GM10266 (cell line): ENCODE data around the gene SCYL1.
A peak's percentile ranks its signal among the peaks of the same experiment; 100 is the strongest.

ENCODE experiments used
- DNase-seq: peaks from one replicate; pipeline ENCODE4 v3.0.0; 2012; ENCODE audit errors: extremely low spot score
- TF ChIP-seq, protein P1 (sequence below): IDR thresholded peaks from 2 replicates; pipeline ENCODE4 v1.5.1; 2012; ENCODE audit warnings: mild to moderate bottlenecking, low read depth; ENCODE audit not compliant: control insufficient read depth, insufficient read depth; ENCODE audit errors: missing control alignments

Gene SCYL1

GRCh38 chr11:65485920-65486219 is 39.0 kb upstream of the SCYL1 start:
- no peak for DNase-seq
- TF ChIP-seq, protein P1, sequence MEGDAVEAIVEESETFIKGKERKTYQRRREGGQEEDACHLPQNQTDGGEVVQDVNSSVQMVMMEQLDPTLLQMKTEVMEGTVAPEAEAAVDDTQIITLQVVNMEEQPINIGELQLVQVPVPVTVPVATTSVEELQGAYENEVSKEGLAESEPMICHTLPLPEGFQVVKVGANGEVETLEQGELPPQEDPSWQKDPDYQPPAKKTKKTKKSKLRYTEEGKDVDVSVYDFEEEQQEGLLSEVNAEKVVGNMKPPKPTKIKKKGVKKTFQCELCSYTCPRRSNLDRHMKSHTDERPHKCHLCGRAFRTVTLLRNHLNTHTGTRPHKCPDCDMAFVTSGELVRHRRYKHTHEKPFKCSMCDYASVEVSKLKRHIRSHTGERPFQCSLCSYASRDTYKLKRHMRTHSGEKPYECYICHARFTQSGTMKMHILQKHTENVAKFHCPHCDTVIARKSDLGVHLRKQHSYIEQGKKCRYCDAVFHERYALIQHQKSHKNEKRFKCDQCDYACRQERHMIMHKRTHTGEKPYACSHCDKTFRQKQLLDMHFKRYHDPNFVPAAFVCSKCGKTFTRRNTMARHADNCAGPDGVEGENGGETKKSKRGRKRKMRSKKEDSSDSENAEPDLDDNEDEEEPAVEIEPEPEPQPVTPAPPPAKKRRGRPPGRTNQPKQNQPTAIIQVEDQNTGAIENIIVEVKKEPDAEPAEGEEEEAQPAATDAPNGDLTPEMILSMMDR, result no peak

GRCh38 chr11:65486570-65487466 is 38.1 kb upstream of the SCYL1 start:
- no peak for DNase-seq
- TF ChIP-seq, protein P1, result no peak

DNA sequence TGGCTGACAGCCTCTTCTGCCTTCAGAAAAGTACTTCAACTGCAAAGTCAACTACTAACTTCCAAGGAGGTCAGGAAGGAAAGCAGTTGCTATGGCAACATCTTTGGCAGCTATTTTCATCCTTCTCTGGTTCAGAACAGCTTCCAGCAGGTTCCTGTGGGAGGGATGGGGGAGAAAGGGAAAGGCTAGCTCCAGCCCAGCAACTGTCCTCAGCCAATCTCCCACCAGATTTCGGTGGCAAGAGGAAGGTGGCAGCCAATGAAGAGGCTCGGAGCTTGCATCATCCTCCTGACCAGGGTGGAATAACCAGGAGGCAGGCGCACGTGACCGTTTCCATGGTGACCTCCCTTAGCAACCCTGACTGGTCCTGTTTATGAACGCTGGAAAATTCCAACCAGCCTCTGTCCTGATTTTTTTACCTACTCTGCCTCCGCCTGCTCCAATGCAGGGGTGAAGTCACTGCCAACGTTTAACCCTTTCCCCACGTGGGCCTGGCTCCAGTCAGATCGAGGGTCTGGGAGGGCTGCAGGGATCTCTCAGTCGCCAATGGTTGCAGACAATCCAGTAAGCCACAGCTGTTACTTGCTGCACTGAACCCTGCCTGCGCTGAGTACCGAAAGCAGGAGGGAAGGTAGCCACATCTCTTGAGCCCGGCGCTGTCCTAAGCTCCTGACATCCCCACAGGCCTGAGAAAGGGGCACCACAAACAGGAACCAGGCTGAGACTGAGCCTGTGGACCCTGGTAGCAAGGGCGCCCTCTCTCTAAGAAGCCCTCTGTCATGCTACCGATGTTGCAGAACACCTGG is 37.2 kb upstream of the SCYL1 start:
- DNase-seq, result peak; percentile 87
- TF ChIP-seq, protein P1, result no peak

DNA sequence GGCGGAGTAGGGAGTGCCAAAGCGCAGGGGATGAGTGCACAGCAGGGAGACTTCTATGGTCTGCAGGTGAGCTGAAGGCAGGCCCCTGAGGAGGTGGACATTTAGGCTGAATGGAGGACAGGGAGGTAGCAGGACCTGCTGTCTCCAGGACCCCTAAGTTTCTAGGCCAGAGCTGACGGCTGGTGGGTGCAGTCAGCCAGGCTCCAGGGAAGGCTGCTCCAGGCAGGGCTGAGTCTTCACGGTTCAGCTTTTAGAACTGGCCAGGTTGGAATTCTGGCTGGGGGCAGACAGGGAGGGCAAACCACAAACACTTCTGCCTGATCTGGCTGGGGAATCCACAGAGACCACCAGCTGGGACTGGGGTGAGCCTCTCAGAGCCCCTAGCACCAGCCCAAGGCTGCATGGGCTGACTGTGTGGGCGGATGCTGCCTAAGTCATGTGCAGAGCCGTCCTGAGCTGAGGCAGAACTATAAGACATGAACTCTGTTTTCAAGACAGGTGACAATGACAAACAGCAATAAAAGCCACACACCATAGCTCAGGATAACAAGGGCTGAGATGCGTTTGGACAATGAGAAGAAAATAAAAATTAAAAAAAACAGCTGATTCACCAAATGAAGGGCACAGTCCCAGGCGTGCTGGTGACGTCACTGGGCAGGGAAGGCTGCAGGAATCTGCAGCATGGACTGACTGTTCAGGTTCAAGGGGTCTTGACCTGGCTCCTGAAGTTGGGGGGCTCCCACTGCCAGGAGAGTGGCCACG is 36.4 kb upstream of the SCYL1 start:
- TF ChIP-seq, protein P1, result no peak
- no peak for DNase-seq

DNA sequence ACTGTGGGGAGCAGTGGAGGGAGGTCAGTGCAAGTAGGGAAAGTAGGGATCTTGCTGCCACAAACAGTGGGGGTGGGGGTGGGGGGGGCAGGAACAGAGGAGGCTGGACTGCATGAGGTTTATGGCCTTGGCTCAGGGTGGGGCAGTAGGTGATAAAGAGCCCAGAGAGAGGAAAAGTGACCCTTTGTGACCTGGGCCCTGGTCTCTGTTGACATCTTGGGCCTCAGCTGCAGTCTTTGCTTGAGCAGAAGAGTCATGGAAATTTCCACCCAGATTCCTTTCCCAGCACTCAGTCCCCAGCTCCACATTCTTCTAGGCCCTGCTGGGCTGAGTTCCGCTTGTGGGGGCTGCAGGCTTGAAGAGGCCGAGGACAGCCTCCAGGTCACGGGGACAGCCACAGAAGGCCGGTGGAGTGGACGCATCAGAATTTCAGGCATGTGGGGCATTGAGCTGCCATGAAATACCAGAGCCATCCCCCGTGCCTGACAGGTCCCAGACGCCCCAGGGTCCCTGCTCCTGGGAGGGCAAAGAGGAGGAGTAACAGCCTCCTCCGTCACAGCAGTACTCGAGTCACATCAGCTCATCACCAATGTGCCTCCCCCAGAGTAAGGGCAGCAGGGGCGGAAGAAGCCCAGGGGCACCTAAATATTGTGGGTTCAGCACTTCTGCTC is 35.7 kb upstream of the SCYL1 start:
- TF ChIP-seq, protein P1, result no peak
- DNase-seq, result no peak

GRCh38 chr11:65489706-65490320 is 35.1 kb upstream of the SCYL1 start:
- DNase-seq, result no peak
- TF ChIP-seq, protein P1, result no peak
